GM18502 (cell line): ENCODE measurements around the gene SLC28A3.

Experiments
- ATAC-seq: cut with Tn5 transposase; IDR thresholded peaks from one replicate; pipeline ENCODE4 v1.9.1; 2021; ENCODE audit warnings: mild to moderate bottlenecking; ENCODE audit not compliant: unreplicated experiment, poor library complexity

The SLC28A3 gene

DNA sequence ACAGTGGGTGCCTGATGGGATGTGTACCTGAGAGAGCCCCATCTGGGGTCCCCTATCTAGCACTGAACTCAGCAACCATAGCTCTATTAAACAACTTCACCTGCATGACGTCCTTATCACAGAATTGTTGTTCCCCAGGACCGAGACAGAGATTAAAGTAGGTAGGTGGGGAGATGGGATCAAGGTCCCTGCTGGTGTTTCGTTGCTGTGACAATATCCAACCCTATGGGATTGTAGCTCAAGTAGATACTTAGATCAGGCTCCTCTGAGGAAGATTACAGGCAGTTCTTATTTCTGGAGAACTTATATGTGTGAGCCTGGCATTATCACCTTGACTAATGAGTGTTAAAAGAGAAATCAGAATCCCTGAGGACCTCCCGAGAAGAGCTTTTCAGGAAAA is 84.9 kb downstream of the SLC28A3 start:
- no peak for ATAC-seq

GRCh38 chr9:84254972-84255371 is 85.6 kb downstream of the SLC28A3 start:
- no peak for ATAC-seq

DNA sequence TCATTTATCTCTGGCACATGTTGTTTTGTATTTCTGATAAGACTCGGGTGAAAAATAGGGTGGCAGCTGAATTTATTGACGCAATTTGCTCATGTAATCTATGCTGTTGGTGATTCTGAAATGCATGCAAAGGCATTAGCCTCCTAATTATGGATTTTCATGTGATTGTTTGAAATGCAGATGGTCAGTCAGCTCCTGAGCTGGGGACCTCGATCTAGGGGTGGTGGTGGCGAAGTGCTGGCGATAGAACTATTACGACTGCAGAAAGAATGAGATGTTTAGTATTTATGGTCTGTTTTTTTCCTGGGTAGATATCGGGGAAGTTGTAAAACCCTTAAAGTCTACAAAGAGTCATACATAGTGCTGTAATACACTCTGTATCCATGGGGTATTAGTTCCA is 88.6 kb downstream of the SLC28A3 start:
- ATAC-seq = no peak

- ATAC-seq = no peak
Observed at GRCh38 chr9:84241817-84242373, 98.7 kb downstream of the SLC28A3 start.

DNA sequence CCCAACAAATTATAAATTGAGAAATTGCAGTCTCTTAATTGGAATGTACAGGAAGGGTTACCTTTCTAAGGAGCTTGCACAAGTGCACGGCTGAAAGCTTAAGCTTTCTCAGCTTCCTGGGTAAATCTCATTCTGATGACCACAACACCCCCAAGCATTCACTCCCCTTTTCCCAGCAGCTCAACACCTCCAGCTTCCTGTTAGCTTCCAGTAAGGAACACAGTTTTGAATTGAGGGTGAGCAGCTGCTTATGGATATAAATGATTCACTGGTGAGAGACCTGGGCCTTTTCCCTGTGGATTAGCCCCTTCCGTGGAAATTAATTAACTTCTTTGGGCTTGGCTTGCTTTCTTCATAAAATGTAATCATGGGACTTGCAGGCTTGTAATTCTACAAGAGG is 101.2 kb downstream of the SLC28A3 start:
- ATAC-seq = no peak

- no peak for ATAC-seq
Observed at GRCh38 chr9:84238652-84239051, 101.9 kb downstream of the SLC28A3 start.

DNA sequence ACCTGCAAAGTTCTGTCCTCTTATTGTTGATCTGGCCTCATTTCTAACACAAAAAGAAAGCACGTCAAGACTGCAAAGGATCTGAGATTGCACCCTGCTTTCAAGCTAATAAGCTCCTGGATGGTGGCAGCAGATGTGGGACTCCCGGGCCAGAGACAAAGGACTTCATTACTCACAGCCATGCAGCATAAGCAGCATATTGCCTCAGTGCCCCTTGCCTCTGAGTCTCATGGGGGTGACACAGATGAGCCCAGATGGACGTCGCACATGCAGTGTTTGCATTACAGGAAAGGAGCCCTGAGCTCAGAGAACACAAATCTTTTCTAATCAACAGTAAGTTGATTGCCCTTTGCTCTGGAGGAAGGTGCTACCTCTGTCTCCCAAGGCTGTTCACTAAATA is 105.0 kb downstream of the SLC28A3 start:
- ATAC-seq = no peak

DNA sequence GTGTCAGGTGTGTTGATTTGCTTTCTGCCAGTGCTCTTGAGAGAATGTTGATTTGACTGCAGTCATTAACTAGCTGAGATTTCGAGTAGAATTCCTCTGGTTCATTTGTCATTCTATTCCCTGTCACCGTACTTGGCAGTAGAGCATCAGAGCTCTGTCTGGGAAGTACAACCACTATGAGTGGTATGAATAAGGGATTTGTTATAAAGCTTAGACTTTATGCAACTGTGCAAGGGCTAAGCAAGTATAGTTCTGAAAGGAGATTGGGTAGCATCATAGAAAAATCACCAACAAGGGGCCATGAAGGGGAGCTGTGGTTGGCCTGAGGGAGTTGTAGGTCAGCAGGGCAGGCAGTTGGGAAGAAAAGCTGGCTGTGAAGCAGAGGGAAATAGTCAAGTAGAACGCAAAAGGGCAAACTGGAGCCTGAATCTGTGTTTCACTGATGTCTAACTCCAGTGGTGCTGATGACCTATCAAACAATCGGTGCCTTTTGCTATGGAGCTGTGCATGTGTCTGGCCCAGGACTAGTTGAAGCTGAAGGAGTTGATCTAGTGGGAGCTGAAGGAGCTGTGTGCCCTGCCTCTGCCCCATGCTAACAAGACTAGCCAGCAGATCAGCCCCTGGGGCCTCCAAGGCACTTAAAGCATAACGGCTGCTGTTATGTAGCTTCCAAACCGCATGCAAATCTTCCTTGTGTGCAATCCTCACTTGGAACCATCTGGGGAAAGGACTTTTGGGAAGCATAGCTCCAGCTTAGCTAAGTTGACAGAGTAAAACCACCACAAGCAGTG is 110.0 kb downstream of the SLC28A3 start:
- no peak for ATAC-seq

- no peak for ATAC-seq
Observed at GRCh38 chr9:84229191-84229590, 111.4 kb downstream of the SLC28A3 start.

GRCh38 chr9:84228130-84228720 is 112.3 kb downstream of the SLC28A3 start:
- no peak for ATAC-seq

DNA sequence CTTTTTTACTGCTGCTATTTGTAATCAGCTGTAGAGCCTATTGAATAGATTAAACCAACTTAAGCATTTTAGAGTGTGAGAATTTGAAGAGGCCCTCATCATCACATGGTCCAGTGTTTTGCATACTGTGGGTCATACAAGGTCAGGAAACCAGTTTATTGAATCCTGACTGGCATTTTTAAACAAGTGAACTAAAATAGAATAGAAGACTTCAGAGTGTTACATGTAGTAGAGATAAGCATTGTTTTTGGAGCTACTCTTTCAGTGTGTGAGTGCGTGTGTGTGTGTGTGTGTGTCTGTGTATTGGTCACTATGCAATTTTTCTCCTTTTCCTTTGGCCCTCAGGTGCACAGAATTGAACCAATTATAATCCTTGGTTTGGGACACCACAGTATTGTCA is 114.4 kb downstream of the SLC28A3 start:
- no peak for ATAC-seq
